ENCODE results near the gene TCEANC. TPM values are rescaled to one million over a fixed set of nuclear protein-coding genes. Genes with fewer than 3 reads are reported as not detected.
"Not testable (repeated sequence)": the region's sequence is repeated elsewhere in the genome, so short reads cannot be mapped to it uniquely, and the experiment has no call there.

Gene TCEANC
- total RNA-seq, 2 donors from 2014 or later: 1.8 to 3.6 TPM

DNA sequence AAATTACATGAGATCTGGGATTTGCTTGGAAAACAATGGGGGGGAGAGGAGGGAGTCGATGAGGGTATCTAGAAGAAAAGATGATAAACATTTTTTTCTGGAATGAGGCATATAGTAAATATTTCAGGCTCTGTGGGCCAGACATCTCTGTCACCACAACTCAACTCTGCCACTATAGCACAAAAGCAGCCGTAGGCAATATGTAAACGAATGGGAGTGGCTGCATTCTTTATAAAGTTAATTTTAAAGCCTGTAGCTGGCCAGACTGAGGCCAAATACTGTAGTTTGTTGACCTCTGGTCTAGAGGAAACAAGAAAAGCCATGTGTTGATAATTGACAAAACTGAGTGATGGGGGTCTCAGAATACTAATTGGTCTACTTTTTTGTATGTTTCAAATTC is 14.1 kb upstream of the TCEANC start:
- WGBS, 2 experiments (ENCODE audit: insufficient coverage in 1 of 2, insufficient read length in 1 of 2): 85% methylated on average over 3 of the region's 3 CpGs; no CpG with 5 or more reads in 1 of the 2 experiments

DNA sequence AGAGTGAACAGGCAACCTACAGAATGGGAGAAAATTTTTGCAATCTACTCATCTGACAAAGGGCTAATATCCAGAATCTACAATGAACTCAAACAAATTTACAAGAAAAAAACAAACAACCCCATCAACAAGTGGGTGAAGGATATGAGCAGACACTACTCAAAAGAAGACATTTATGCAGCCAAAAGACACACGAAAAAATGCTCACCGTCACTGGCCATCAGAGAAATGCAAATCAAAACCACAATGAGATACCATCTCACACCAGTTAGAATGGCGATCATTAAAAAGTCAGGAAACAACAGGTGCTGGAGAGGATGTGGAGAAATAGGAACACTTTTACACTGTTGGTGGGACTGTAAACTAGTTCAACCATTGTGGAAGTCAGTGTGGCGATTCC is 11.3 kb upstream of the TCEANC start:
- not testable (repeated sequence) for H3K4me1 ChIP-seq (ENCODE audit: control insufficient read depth, insufficient read depth, low read length); H3K36me3 Mint-ChIP-seq (ENCODE audit: low read depth); H3K9me3 ChIP-seq (ENCODE audit: control insufficient read depth, low read length); DNase-seq; H3K27ac ChIP-seq (ENCODE audit: low read depth, low read length); H3K27me3 Mint-ChIP-seq (ENCODE audit: insufficient read depth); H3K36me3 ChIP-seq (ENCODE audit: control insufficient read depth, insufficient read depth, low read length); H3K27me3 ChIP-seq (ENCODE audit: control insufficient read depth, insufficient read depth, low read length, poor library complexity, severe bottlenecking); H3K27ac Mint-ChIP-seq; H3K4me3 Mint-ChIP-seq; H3K4me3 ChIP-seq (ENCODE audit: low read length); H3K9ac ChIP-seq (ENCODE audit: extremely low read depth, low read length, poor library complexity, severe bottlenecking); H3K4me1 Mint-ChIP-seq
- H3K9me3 Mint-ChIP-seq: peaks cover 67% of the 10 kb centered on the region
- no CpG with 5 or more reads among the region's 4 CpGs for WGBS, 2 experiments (ENCODE audit: insufficient coverage in 1 of 2, insufficient read length in 1 of 2)

More for the DNA sequence above, 14.1 kb upstream of the TCEANC start:
- Mint-ChIP-seq H3K4me1 (no peaks in the 10 kb centered on the region), H3K27me3 (ENCODE audit: insufficient read depth) (no peaks in the 10 kb centered on the region), H3K27ac (no peak overlapping the region), H3K9me3 (peaks cover 71% of the 10 kb centered on the region), H3K36me3 (ENCODE audit: low read depth) (no peaks in the 10 kb centered on the region), H3K4me3 (no peak overlapping the region)
- no peaks in the 10 kb centered on the region for H3K27me3 ChIP-seq (ENCODE audit: control insufficient read depth, insufficient read depth, low read length, poor library complexity, severe bottlenecking)
- peaks cover 8% of the 10 kb centered on the region for H3K9me3 ChIP-seq (ENCODE audit: control insufficient read depth, low read length)
- H3K9ac ChIP-seq (ENCODE audit: extremely low read depth, low read length, poor library complexity, severe bottlenecking): no peak overlapping the region
- DNase-seq: no peak
- no peaks in the 10 kb centered on the region for H3K4me1 ChIP-seq (ENCODE audit: control insufficient read depth, insufficient read depth, low read length)
- TF ChIP-seq CTCF (conservative IDR thresholded peaks at IDR 0.05): no peak
- H3K27ac ChIP-seq (ENCODE audit: low read depth, low read length): no peak overlapping the region
- no peaks in the 10 kb centered on the region for H3K36me3 ChIP-seq (ENCODE audit: control insufficient read depth, insufficient read depth, low read length)
- H3K4me3 ChIP-seq (ENCODE audit: low read length): no peak overlapping the region

DNA sequence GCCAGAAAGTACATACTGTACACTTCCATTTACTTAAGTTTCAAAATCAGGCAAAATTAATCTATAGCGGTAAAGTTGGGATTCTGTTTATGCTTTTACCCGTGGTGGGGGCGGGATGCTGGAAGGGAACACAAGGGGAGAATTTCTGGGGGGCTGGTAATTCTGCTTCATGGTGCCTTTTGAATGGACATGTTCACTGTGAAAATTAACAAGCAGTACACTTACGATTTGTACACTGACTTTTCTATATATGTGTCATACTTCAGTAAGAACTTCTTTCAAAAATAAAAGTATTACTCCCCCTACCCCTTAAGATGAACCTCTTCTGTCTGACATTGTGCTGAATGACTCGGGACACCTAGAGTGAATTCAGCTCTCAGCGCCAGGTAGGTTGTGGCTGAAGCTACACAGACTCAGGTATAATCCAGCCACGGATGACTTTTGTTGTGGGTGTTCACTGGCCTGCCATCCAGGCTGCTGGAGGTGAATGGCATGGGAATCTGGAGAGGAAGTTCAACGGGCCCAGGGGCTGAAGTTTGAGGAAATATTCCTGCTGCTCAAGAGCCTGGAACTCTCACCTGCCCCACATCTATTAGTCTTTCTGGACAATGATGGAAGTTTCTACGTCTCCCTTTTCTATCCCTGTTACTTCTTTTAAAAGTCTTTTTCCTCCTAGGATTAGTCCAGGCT is 7.3 kb upstream of the TCEANC start:
- Histone ChIP-seq H3K27ac (ENCODE audit: low read depth, low read length) (no peak overlapping the region), H3K36me3 (ENCODE audit: control insufficient read depth, insufficient read depth, low read length) (no peaks in the 10 kb centered on the region), H3K27me3 (ENCODE audit: control insufficient read depth, insufficient read depth, low read length, poor library complexity, severe bottlenecking) (no peaks in the 10 kb centered on the region), H3K9ac (ENCODE audit: extremely low read depth, low read length, poor library complexity, severe bottlenecking) (no peak overlapping the region), H3K4me1 (ENCODE audit: control insufficient read depth, insufficient read depth, low read length) (no peaks in the 10 kb centered on the region), H3K9me3 (ENCODE audit: control insufficient read depth, low read length) (no peaks in the 10 kb centered on the region), H3K4me3 (ENCODE audit: low read length) (no peak overlapping the region)
- no peak overlapping the region for H3K27ac Mint-ChIP-seq
- H3K4me1 Mint-ChIP-seq: no peaks in the 10 kb centered on the region
- TF ChIP-seq CTCF (conservative IDR thresholded peaks at IDR 0.05): no peak
- H3K27me3 Mint-ChIP-seq (ENCODE audit: insufficient read depth): no peaks in the 10 kb centered on the region
- no peak overlapping the region for H3K4me3 Mint-ChIP-seq
- peaks cover 44% of the 10 kb centered on the region for H3K9me3 Mint-ChIP-seq
- no peak for DNase-seq
- no peaks in the 10 kb centered on the region for H3K36me3 Mint-ChIP-seq (ENCODE audit: low read depth)
- 71% methylated on average over 8 of the region's 9 CpGs; no CpG with 5 or more reads in 1 of the 2 experiments for WGBS, 2 experiments (ENCODE audit: insufficient coverage in 1 of 2, insufficient read length in 1 of 2)

- Mint-ChIP-seq H3K4me3 (no peak overlapping the region), H3K27ac (no peak overlapping the region), H3K36me3 (ENCODE audit: low read depth) (no peaks in the 10 kb centered on the region), H3K9me3 (peaks cover 40% of the 10 kb centered on the region), H3K4me1 (no peaks in the 10 kb centered on the region), H3K27me3 (ENCODE audit: insufficient read depth) (no peaks in the 10 kb centered on the region)
- H3K4me1 ChIP-seq (ENCODE audit: control insufficient read depth, insufficient read depth, low read length): no peaks in the 10 kb centered on the region
- H3K9me3 ChIP-seq (ENCODE audit: control insufficient read depth, low read length): no peaks in the 10 kb centered on the region
- H3K27ac ChIP-seq (ENCODE audit: low read depth, low read length): no peak overlapping the region
- peak; percentile 79 for TF ChIP-seq CTCF (conservative IDR thresholded peaks at IDR 0.05)
- no peak overlapping the region for H3K9ac ChIP-seq (ENCODE audit: extremely low read depth, low read length, poor library complexity, severe bottlenecking)
- H3K4me3 ChIP-seq (ENCODE audit: low read length): no peak overlapping the region
- WGBS, 2 experiments (ENCODE audit: insufficient coverage in 1 of 2, insufficient read length in 1 of 2): 50 to 100% methylated on average over 1 to 3 of the region's 3 CpGs
- no peaks in the 10 kb centered on the region for H3K36me3 ChIP-seq (ENCODE audit: control insufficient read depth, insufficient read depth, low read length)
- DNase-seq: peak; percentile 86
- H3K27me3 ChIP-seq (ENCODE audit: control insufficient read depth, insufficient read depth, low read length, poor library complexity, severe bottlenecking): no peaks in the 10 kb centered on the region
Observed at GRCh38 chrX:13646154-13646549, 6.8 kb upstream of the TCEANC start.

All from endodermal cell (in vitro differentiated cells).